Mesothelial cell of epicardium (in vitro differentiated cells): ENCODE data around the gene FRYL. TPM values are rescaled to one million over a fixed set of nuclear protein-coding genes. Genes with fewer than 3 reads are reported as not detected.

Source experiments
- DNase-seq, 2 experiments: peaks; one replicate each; pipeline ENCODE4 v3.0.0; 2021; ENCODE audit warnings: low spot score in 2 of 2; ENCODE audit not compliant: unreplicated experiment in 2 of 2
- H3K27ac Mint-ChIP-seq: 2 replicates; pipeline ENCODE4 v1.8.0; 2021; ENCODE audit warnings: mixed read lengths
- H3K27me3 Mint-ChIP-seq: 2 replicates; pipeline ENCODE4 v1.8.0; 2021; ENCODE audit warnings: low read depth, mixed read lengths
- H3K36me3 Mint-ChIP-seq: 2 replicates; pipeline ENCODE4 v1.8.0; 2021; ENCODE audit warnings: mixed read lengths
- H3K4me1 Mint-ChIP-seq: 2 replicates; pipeline ENCODE4 v1.8.0; 2021; ENCODE audit warnings: mixed read lengths
- H3K4me3 Mint-ChIP-seq: 2 replicates; pipeline ENCODE4 v1.8.0; 2021; ENCODE audit warnings: mild to moderate bottlenecking, moderate library complexity, mixed read lengths
- H3K9me3 Mint-ChIP-seq: 2 replicates; pipeline ENCODE4 v1.8.0; 2021; ENCODE audit warnings: mixed read lengths
- CTCF ChIP-seq: fragments of 200-600 bp; sonication (generic); IDR thresholded peaks from one replicate; pipeline ENCODE4 v1.5.0; 2021; ENCODE audit warnings: antibody characterized with exemption; ENCODE audit not compliant: unreplicated experiment
- total RNA-seq: library from RNA; stranded (reverse); gene quantifications from 3 replicates; pipeline ENCODE4 v1.2.1, GENCODE V29; 2021

The FRYL gene
- total RNA-seq, 1 donor from 2014 or later, result 57.0 TPM

- H3K36me3 Mint-ChIP-seq, result peaks cover 12% of the 10 kb centered on the region
- no peak overlapping the region for H3K27ac Mint-ChIP-seq
- no peak for DNase-seq
- no peak overlapping the region for H3K4me3 Mint-ChIP-seq
- TF ChIP-seq CTCF, result no peak
- H3K27me3 Mint-ChIP-seq, result no peaks in the 10 kb centered on the region
- no peaks in the 10 kb centered on the region for H3K4me1 Mint-ChIP-seq
- peaks cover 6% of the 10 kb centered on the region for H3K9me3 Mint-ChIP-seq
These were observed 115.1 kb downstream of the FRYL start for GRCh38 chr4:48664938-48665337.

GRCh38 chr4:48661391-48661790 is 118.7 kb downstream of the FRYL start:
- DNase-seq, result no peak
- H3K4me1 Mint-ChIP-seq, result no peaks in the 10 kb centered on the region
- H3K36me3 Mint-ChIP-seq, result peaks cover 14% of the 10 kb centered on the region
- no peak for TF ChIP-seq CTCF
- H3K27ac Mint-ChIP-seq, result no peak overlapping the region
- H3K9me3 Mint-ChIP-seq, result peaks cover 6% of the 10 kb centered on the region
- no peaks in the 10 kb centered on the region for H3K27me3 Mint-ChIP-seq
- H3K4me3 Mint-ChIP-seq, result no peak overlapping the region

GRCh38 chr4:48660347-48660746 is 119.7 kb downstream of the FRYL start:
- no peak for DNase-seq
- no peak overlapping the region for H3K27ac Mint-ChIP-seq
- TF ChIP-seq CTCF, result no peak

GRCh38 chr4:48654015-48654664 is 125.9 kb downstream of the FRYL start:
- H3K9me3 Mint-ChIP-seq, result no peaks in the 10 kb centered on the region
- H3K4me1 Mint-ChIP-seq, result peaks cover 18% of the 10 kb centered on the region
- no peak overlapping the region for H3K4me3 Mint-ChIP-seq
- peaks cover 2% of the 10 kb centered on the region for H3K36me3 Mint-ChIP-seq
- no peak overlapping the region for H3K27ac Mint-ChIP-seq
- H3K27me3 Mint-ChIP-seq, result no peaks in the 10 kb centered on the region
- DNase-seq, result no peak
- TF ChIP-seq CTCF, result no peak

More at GRCh38 chr4:48660347-48660746, 119.7 kb downstream of the FRYL start:
- Mint-ChIP-seq H3K36me3 (peaks cover 14% of the 10 kb centered on the region), H3K4me3 (no peak overlapping the region), H3K9me3 (peaks cover 6% of the 10 kb centered on the region), H3K4me1 (no peaks in the 10 kb centered on the region), H3K27me3 (no peaks in the 10 kb centered on the region)

GRCh38 chr4:48653217-48654014 is 126.7 kb downstream of the FRYL start:
- Mint-ChIP-seq H3K27ac (no peak overlapping the region), H3K27me3 (no peaks in the 10 kb centered on the region), H3K4me1 (peaks cover 18% of the 10 kb centered on the region), H3K36me3 (peaks cover 2% of the 10 kb centered on the region), H3K4me3 (no peak overlapping the region), H3K9me3 (no peaks in the 10 kb centered on the region)
- no peak for DNase-seq
- TF ChIP-seq CTCF, result no peak
